ENCODE data around the gene ALK.

GRCh38 chr2:29317077-29317517, 604.3 kb downstream of the ALK start:
- TF ChIP-seq CTCF (conservative IDR thresholded peaks at IDR 0.05) = no peak
- TF ChIP-seq ZFX (IDR thresholded peaks at IDR 0.05) = no peak
